Measurements from ENCODE around the gene PDZRN4. TPM values are rescaled to one million over a fixed set of nuclear protein-coding genes. Genes with fewer than 3 reads are reported as not detected.

PDZRN4 gene
- polyA plus RNA-seq, 3 donors, result not detected

- no peak for DNase-seq
- H3K4me1 ChIP-seq (ENCODE audit: control insufficient read depth in 1 of 2, insufficient read depth in 2 of 2, low read length in 2 of 2), result no peaks in the 10 kb centered on the region
- no peak overlapping the region for H3K9ac ChIP-seq (ENCODE audit: insufficient read depth, low read length, poor library complexity, severe bottlenecking)
- H3K36me3 ChIP-seq (replicated peaks in 1 of 2; ENCODE audit: control insufficient read depth in 1 of 2, insufficient read depth in 2 of 2, low read length in 2 of 2), result no peaks in the 10 kb centered on the region
- H2AFZ ChIP-seq (ENCODE audit: insufficient read depth, low read depth, low read length, poor library complexity, severe bottlenecking), result no peak overlapping the region
- peaks cover 0 to 6% (median 2%) of the 10 kb centered on the region in 7 donors for H3K9me3 Mint-ChIP-seq
- WGBS (ENCODE audit: insufficient coverage), result no CpG with 5 or more reads among the region's 3 CpGs
- no peak overlapping the region for H3K4me2 ChIP-seq (replicated peaks; ENCODE audit: extremely low read depth, low read length, poor library complexity, severe bottlenecking)
- no peak overlapping the region for H3K4me3 ChIP-seq (replicated peaks in 1 of 3; ENCODE audit: low read depth in 2 of 3, low read length in 3 of 3)
- no peaks in the 10 kb centered on the region for H3K27me3 Mint-ChIP-seq (ENCODE audit: low read depth in 3 of 3)
- intact Hi-C loops (cut with micrococcal nuclease), result no loop called here
- H3K27me3 ChIP-seq (ENCODE audit: control insufficient read depth in 2 of 2, insufficient read depth in 2 of 2, low read length in 2 of 2), result no peaks in the 10 kb centered on the region
- no peak overlapping the region for H3K4me3 Mint-ChIP-seq
- H3K9me3 ChIP-seq (replicated peaks in 1 of 2; ENCODE audit: control insufficient read depth in 1 of 2, insufficient read depth in 1 of 2, low read length in 2 of 2), result peaks cover 3 to 6% of the 10 kb centered on the region in 2 donors
- no peaks in the 10 kb centered on the region for H3K4me1 Mint-ChIP-seq
- no peak overlapping the region for H3K27ac ChIP-seq (ENCODE audit: low read depth in 1 of 2, low read length in 2 of 2)
- no peaks in the 10 kb centered on the region for H3K79me2 ChIP-seq (ENCODE audit: insufficient read depth, low read length)
- H3K27ac Mint-ChIP-seq, result no peak overlapping the region
- no peaks in the 10 kb centered on the region for H4K20me1 ChIP-seq (ENCODE audit: insufficient read depth, low read length)
- TF ChIP-seq CTCF (IDR thresholded peaks at IDR 0.05), result no peak
- H3K36me3 Mint-ChIP-seq, result no peaks in the 10 kb centered on the region
Measured at GRCh38 chr12:41151793-41152192, 36.3 kb upstream of the PDZRN4 start.

GRCh38 chr12:41162461-41162860, 25.7 kb upstream of the PDZRN4 start:
- Mint-ChIP-seq H3K36me3 (no peaks in the 10 kb centered on the region), H3K27me3 (ENCODE audit: low read depth in 3 of 3) (no peaks in the 10 kb centered on the region), H3K4me3 (no peak overlapping the region), H3K9me3 (peaks cover 0 to 4% (median 2%) of the 10 kb centered on the region in 7 donors), H3K4me1 (no peaks in the 10 kb centered on the region), H3K27ac (no peak overlapping the region)
- H3K27me3 ChIP-seq (ENCODE audit: control insufficient read depth in 2 of 2, insufficient read depth in 2 of 2, low read length in 2 of 2), result no peaks in the 10 kb centered on the region
- intact Hi-C loops (cut with micrococcal nuclease), result no loop called here
- H2AFZ ChIP-seq (ENCODE audit: insufficient read depth, low read depth, low read length, poor library complexity, severe bottlenecking), result no peak overlapping the region
- 100% methylated on average over 1 of the region's 5 CpGs for WGBS (ENCODE audit: insufficient coverage)
- no peak overlapping the region for H3K9ac ChIP-seq (ENCODE audit: insufficient read depth, low read length, poor library complexity, severe bottlenecking)
- H3K79me2 ChIP-seq (ENCODE audit: insufficient read depth, low read length), result no peaks in the 10 kb centered on the region
- no peak for DNase-seq
- H3K27ac ChIP-seq (ENCODE audit: low read depth in 1 of 2, low read length in 2 of 2), result no peak overlapping the region
- no peaks in the 10 kb centered on the region for H3K9me3 ChIP-seq (replicated peaks in 1 of 2; ENCODE audit: control insufficient read depth in 1 of 2, insufficient read depth in 1 of 2, low read length in 2 of 2)
- H3K4me3 ChIP-seq (replicated peaks in 1 of 3; ENCODE audit: low read depth in 2 of 3, low read length in 3 of 3), result no peak overlapping the region
- H3K4me1 ChIP-seq (ENCODE audit: control insufficient read depth in 1 of 2, insufficient read depth in 2 of 2, low read length in 2 of 2), result no peaks in the 10 kb centered on the region
- TF ChIP-seq CTCF (IDR thresholded peaks at IDR 0.05), result no peak
- no peaks in the 10 kb centered on the region for H3K36me3 ChIP-seq (replicated peaks in 1 of 2; ENCODE audit: control insufficient read depth in 1 of 2, insufficient read depth in 2 of 2, low read length in 2 of 2)
- no peak overlapping the region for H3K4me2 ChIP-seq (replicated peaks; ENCODE audit: extremely low read depth, low read length, poor library complexity, severe bottlenecking)
- no peaks in the 10 kb centered on the region for H4K20me1 ChIP-seq (ENCODE audit: insufficient read depth, low read length)

Data from CD14-positive monocyte (primary cell).